ENCODE results near the gene SH3YL1.

Gene SH3YL1

DNA sequence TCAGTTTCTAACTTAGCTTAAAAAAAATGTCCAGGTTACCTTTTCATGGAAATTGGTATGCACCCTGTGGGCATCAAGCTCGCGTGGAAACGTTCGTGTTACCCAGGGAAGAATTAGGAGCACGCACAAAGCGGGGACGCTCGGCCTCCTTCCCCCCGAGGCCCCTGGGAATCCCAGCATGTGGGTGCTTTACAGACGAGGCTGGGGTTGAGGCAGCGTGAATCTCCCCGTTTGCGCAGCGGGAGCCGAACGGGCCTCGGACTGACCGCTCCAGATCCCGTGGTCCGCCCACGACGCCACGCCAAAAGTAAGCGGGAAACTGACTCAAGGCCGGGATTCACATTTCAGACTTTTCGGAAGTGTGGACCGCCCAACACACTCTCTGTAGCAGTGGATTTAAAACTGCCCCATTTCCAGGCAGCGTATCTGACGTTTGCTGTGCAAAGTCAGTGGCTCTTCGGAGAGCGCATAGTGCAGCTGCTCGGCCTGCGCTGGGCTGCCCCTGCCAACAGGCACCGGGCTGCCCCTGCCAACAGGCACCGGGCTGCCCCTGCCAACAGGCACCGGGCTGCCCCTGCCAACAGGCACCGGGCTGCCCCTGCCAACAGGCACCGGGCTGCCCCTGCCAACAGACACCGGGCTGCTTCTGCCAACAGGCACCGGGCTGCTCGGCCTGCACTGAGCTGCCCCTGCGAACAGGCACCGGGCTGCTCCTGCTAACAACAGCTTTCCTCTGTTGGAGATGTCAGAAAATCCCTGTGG, 49.7 kb downstream of the SH3YL1 start:
- DNase-seq (ENCODE audit: low spot score) = peak; percentile 11

DNA sequence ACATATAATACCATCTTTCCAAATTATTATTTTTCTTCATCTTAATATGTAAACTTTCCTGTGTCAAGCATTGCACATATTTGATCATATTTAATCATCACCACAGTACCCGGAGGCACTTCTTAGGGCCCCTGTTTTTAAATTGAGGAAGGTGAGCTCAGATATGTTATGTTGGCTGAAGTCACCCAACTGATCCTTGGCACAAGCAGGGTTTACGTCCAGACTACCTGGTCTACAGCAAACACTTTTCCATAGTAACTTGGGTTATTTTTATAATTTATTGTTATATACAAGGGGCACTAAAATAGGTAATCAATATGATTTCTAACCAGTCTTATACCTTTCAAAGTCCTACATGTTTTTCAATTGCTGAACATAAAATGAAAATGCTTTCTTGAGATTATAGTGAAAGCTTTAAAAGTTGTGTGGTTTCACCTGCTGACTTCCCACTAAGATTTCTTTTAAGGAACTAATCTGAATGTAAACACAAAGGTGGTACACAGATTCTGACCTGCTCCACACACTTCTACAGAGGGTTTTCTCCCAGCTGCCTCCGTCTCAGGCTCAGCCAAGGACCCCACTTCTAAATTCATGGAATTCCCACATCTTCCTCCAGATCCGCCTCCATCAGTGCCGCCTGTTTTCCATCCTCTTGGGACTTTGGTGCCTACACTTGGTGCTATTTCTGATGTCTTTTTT, 52.2 kb downstream of the SH3YL1 start:
- DNase-seq (ENCODE audit: low spot score) = no peak

DNA sequence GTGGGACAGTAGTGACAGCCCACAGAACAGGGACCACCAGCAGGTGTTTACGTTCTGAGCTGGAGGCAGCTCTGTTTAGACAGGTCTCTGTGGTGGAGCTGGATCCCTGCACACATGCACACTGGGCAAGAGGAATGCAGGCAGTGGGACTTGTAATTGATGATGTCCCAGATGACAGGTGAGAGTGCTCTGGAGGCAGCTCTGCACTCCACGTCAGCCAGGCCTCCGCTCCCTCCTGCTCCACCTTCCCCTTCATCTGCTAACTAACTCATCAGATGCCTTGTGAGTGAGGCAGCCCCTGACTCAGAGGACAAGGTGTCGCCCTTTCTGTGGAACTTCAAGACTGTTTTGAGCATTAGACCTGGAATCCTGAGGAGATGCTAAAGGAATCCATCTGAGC, 53.2 kb downstream of the SH3YL1 start:
- DNase-seq (ENCODE audit: low spot score) = no peak

DNA sequence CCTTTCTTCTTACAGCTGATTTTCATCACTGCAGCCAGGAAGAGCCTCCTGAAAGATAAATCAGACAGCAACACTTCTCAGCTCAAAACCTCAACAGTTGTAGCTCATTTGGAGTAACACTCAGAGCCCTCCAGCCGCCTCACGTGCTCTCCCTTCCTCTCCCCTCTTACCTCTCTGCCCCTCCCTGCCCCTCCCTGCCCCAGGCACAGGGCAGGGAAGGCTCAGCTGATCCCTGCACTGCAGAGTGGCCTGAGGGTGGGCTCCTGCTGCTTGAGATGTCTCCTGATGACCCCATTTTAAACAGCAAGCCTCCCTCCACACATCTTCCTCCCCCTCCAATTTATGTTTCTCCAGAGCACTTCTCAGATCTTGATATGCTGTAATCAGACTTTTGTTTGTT, 54.4 kb downstream of the SH3YL1 start:
- no peak for DNase-seq (ENCODE audit: low spot score)

DNA sequence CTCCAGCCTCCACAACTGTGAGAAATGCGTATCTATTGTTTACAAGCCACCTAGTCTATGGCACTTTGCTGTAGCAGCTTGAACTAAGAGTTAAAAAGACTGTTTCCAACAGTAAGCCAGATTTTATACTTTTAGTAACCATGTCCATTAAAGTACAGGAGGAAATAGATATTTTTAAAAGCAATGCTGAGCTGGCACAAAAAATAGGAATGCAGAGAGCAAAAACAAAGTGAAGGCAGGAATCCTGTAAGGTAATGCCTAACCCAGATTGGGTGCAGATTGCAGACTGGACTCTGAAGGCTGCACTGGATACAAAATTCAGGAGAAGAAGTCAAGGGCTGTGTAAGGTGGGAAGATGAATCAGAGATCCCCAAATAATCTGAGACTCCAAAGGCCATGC, 55.5 kb downstream of the SH3YL1 start:
- DNase-seq (ENCODE audit: low spot score) = no peak

DNA sequence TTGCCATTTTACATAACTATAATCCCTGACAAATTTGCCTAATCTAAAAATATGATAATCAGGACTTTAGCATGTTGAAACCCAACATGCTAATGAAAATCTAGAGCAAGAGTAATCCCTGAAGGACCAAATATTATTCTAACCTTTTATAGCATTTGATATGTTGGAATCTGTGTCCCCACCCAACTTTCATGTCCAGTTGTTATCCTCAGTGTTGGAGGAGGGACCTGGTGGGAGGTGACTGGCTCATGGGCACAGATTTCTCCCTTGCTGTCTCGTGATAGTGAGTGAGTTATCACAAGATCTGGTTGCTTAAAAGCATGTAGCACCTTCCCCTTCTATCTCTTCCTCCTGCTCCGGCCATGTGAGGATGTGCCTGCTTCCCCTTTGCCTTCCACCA, 59.8 kb downstream of the SH3YL1 start:
- DNase-seq (ENCODE audit: low spot score) = no peak

DNA sequence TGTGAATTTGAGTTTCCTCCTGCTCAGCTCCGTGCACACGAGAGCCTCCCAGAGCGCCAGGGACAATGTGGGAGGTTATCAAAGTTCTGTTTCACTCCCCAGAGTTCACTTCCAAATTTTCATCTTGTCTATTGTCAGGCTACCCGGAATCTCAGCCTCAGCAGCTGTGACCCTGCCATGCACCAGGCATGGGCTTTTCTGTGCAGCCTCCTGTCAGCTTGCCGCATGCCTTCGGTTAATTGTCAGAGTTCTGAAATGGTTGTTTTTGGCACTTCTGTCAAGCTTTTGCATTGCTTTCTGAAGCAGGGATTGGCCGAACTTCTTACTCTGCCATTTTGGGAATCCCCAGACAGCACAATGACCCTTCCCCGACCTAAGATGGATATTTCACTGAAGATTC, 60.4 kb downstream of the SH3YL1 start:
- no peak for DNase-seq (ENCODE audit: low spot score)

DNA sequence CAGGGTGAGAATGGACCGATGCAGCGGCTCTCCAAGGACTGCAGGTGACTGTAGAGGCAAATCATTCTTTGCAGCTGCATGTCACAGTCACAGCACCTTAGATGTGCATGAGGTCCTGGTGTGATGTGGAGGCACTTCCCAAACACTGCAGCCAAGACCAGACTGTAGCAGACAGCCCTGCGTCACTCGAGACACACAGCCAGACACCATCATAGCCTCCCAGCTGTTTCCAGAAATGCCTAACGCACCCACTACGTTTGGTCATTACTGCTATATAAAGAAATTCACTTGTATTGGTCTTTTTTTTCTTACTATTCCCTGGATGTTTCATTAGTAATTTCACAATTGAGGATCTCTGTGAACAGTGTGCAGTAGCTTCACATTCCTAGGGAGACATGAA, 60.9 kb downstream of the SH3YL1 start:
- no peak for DNase-seq (ENCODE audit: low spot score)

DNA sequence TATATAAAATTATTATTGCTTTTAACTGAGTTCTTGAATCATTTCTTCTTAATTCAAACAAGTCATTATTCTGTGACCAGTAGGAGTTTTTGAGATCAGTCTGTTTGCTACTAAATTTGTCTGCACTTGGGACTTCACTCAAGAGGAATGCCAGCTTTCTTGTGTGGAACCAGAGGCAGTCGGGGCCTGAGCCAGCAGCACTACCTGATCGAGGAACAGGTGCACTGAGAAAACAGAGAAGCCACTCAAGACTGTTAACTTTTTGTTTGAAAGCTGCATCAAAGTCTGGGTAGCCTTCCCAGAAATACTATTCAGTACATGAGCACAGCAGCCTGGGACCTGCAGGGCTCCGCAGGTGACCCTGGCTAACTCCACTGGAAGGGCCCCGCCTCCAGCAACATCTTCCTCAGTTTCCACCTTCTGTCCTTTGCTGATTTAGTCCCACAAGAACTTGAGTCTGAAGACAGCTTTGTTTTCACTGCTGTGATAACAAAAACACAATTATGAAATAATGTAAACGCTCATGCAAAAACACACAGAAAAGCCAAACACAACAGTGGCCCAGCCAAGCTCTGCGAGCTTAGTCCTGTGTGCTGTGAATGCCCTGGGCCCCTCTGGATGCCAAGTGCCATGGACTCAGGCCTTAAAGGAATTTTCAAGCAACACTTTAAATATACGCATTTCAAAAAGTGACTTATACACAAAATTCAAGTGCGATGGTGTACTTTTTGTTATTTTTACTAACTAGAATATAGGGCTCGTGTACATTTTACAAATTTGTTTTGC, 62.0 kb downstream of the SH3YL1 start:
- no peak for DNase-seq (ENCODE audit: low spot score)

DNA sequence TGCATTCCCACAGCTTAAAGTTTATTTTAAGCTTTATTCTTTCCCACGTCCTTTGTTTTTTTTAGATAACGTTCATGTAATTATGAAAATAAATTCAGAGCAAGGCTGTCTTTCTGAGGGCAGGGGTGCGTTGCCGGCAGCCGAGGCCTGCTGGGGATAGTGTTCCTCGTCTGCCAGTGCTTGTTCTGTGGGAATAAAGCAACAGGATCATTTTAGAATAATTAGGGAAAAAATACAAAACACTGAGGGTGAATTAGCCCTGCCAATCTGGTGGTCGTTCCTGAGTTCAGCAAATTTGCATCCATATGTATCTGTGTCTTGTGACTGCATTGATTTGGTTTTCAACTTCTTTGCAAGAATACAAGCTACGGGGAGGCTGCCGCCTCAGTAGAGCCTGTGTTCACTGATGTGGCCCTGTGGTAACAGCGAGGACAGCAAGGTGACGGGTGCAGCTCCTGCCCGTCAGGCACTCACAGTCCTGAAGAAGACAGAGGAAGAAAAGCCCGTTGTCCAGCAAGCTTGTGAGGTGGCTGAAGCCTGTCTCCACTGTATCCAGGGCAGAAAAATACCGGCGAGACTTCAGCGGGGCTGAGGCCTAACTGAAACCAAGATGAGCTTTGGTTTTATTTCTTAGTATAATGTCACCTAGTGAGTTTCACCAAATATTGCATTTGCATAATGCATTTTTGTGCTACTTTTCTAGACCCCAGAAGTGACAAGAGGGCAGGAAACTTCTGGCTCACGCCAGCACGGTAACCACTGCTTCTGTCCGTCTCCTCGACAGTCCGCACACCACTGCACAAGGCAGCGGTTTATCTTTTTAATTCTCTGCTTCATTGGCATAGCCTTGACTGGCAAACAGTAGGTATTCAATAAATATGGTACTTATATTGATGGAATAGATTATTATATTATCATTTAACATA, 64.5 kb downstream of the SH3YL1 start:
- DNase-seq (ENCODE audit: low spot score) = no peak

DNA sequence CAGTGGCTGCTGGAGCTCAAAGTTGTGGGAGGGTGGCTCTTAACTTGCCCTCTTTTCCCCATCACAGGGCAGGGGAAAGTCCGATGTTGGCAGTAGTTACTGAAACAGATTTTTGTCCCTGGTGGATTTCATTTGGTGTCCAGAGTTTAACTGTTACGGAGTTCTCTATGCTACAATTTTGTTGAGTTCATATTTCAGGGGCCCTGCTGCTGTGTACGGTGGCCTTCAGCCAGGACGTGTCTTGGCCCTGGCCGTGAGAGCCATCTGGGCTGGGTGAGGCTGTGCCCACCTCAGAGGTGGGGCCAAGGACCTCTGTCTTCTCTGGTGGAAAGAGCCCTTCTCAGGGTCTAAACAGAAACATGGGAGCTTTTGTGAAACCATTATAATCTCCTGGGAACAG, 67.4 kb downstream of the SH3YL1 start:
- no peak for DNase-seq (ENCODE audit: low spot score)

DNA sequence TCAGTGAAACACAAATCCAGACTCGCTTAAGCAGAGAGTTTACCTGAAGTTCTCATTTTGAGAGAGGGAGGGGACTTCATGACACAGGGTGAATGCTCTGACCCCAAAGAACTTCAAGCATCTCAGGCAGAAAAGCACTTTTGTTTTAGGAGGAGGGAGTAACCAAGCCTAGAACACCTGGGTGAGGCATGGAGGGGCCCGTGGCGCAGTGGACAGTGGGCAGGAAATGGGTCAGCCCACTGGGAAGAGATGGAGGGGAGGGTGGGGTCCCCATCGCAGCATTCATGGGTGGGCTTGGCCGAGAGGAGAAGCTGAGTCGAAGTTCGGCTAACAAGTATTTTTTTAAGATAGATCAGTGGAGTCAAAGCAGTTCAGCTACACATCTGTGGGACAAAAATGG, 67.9 kb downstream of the SH3YL1 start:
- no peak for DNase-seq (ENCODE audit: low spot score)

DNA sequence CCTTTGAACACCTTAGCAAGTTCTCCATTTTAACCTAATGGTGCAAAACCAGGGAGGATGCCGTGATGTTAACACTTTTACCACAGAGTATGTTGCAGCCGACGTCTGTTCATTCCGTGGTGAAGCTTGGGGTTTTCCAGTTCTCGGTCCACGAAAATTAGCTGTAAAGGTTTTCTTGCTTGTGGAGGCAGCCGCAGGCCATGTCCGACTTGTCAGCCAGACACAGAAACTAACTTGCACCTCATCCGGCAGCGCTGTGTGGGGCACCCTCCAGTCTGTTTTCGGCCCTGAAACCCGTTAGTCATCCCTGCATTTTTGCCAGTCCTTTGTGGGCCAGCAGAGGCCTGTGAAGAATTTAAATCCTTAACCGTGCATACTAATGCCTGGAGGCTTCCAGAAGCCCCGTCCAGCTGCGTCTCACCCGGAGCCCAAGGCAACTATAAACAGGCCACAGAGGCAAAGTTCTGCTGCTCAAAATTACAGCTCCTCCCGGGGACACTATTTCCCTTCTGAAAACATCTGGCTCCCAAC, 70.6 kb downstream of the SH3YL1 start:
- DNase-seq (ENCODE audit: low spot score) = peak; percentile 64

DNA sequence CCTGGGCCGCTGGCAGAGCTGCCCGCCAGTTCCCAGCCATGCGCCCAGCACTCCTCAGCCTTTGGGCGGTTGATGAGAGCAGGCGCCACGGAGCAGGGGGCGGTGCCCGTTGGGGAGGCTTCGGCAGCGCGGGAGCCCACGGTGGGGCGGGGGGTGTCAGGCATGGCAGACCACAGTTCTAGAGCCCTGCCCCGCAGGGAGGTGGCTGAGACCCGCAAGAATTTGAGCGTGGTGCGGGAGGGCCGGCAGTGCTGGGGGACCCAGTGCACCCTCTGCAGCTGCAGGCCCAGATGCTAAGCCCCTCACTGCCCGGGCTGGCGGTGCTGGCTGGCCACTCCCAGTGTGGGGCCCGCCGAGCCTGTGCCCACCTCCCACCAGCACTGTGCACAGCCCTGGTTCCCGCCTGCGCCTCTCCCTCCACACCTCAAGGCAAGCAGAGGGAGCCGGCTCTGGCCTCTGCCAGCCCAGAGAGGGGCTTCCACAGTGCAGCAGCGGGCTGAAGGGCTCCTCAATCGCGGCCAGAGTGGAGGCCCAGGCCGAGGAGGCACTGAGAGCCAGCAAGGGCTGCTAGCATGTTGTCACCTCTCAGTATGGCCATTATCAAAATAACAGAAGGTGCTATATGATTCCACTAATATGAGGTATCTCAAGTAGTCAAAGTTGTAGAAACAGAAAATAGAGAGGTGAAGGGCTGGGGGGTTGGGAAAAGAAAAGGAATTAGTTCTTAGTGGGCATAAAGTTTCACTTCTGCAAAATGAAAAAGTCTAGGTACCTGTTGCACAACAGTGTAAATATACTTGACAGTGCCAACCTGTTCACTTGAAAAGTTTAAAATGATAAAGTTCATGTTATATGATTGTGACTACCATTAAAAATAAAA, 72.3 kb downstream of the SH3YL1 start:
- DNase-seq (ENCODE audit: low spot score) = no peak

DNA sequence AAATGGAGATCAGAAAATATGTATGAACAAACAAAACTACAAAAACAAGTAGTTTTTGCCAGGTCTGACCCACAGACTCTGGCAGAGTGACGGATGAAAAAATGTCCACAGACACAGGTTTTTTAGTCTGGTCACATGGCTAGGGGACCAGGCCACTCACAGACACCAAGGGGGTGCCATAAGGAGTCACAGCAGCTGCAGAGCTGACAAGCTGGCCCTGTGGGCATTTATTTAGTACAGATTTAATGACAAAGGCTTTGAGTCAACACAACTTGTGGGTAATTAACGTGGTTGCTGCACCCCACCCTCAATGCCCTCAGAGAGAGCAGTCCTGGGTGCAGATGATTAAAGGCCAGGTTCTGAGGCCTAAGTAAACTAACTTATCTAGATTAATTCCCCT, 76.0 kb downstream of the SH3YL1 start:
- DNase-seq (ENCODE audit: low spot score) = no peak

DNA sequence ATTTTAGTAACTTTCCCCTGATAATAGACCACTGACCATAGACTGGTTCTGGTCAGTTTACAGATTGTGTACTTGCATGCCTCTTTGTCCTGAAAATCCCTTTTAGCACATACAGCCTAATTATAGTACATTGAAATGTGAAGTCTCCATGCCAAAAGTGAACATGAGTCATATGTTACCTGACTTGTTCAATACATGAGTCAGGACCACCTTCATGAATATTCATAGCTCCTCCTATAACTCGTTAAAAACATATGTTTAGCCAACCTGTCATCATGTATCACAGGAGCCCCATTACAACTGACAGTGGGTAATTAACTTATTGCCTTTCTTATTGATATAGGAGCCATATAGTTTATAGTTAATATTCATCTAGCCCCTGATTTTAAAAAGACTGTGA, 78.6 kb downstream of the SH3YL1 start:
- DNase-seq (ENCODE audit: low spot score) = no peak

DNA sequence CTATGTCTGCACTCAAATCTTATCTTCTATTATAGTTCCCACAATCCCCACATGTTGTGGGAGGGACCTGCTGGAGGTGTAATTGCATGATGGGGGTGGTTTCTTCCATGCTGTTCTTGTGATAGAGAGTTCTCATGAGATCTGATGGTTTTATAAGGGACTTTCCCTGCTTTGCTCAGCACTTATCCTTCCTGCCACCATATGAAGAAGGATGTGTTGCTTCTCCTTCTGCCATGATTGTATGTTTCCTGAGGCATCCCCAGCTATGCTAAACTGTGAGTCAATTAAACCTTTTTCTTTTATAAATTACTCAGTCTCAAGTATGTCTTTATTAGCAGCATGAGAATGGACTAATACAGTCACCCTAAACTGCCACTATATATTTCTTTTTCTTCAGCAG, 79.1 kb downstream of the SH3YL1 start:
- no peak for DNase-seq (ENCODE audit: low spot score)

DNA sequence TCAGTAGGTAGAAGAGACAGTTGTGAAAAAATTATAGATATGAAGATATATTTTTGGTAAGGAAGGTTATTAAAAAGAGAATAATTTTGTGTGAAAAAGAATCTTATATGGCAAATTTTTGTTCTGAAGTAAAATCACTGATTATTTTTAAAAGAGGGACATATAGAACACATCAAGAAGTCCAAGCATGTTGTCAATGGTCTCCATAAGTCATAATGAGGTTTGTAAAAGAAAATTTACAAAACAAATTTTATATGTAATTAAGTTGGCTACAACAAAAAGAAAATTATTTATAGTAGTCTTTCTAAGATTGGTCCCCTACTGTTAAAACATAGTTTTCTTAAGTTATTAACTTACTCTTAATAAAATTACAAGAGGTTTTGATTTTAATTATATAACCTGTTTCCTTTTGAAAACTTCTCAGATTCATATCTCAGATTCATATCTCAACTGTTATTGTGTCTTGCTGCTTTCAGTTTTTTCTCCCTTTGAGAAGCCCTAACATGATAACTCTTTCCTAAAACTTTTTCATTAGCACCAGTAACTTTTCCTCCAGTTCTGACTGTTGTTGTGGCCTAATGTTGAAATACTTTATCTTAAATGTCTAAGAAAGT, 81.2 kb downstream of the SH3YL1 start:
- DNase-seq (ENCODE audit: low spot score) = no peak

DNA sequence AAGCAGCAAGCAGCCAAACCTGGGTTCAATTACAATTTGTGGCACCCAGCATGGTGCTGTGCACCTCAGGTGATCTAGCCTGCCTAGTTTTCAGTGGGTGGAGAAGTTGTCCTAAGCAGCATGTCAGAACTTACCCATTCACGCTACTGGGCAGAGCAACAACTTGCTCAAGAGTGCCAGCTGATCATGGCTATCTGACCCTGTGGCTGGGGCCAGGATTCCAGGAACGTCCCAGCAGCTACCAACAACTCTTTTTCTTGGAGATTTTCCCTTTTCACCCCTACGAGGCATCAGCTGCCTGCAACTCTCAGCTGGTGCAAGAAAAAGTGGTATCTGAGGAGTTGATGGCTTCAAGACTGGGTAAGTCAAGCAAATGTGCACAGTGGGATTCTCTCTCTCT, 83.5 kb downstream of the SH3YL1 start:
- DNase-seq (ENCODE audit: low spot score) = no peak

DNA sequence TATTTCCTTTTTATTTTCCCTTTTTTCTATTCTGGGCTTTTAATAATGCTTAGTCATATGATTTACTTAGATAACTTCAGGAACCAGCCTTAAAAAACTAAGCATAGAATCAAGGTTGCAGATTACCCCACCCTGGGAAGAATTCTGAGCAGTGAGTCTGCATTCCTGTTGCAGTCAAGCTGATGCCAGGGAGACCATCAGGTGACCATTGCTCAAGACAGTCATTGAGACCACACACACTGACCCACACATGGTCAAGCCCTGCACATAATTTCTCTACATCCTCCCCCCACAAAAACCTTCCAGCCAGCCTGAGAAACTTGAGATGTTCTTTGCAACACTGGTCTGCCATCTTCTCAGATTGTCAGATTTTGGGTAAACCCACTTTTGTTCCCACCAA, 83.9 kb downstream of the SH3YL1 start:
- no peak for DNase-seq (ENCODE audit: low spot score)

Data from AG08395 (cell line).